ENCODE data around the gene DNAH6. TPM values are rescaled to one million over a fixed set of nuclear protein-coding genes. Genes with fewer than 3 reads are reported as not detected.

Gene DNAH6
- total RNA-seq, 1 experiment from 2014 or later = 0.26 TPM

- Histone ChIP-seq H2AFZ (ENCODE audit: low read length) (no peak overlapping the region), H3K23ac (ENCODE audit: insufficient read length, low read depth, low read length) (no peak overlapping the region), H2BK15ac (ENCODE audit: low read depth, low read length) (no peak overlapping the region), H3K4me1 (ENCODE audit: insufficient read depth, low read length) (no peaks in the 10 kb centered on the region), H3K9ac (ENCODE audit: extremely low read depth, insufficient read length, low read length) (no peak overlapping the region), H4K91ac (ENCODE audit: insufficient read length, low read depth, low read length) (no peak overlapping the region), H2BK12ac (ENCODE audit: insufficient read length, low read depth, low read length) (no peak overlapping the region), H2BK120ac (ENCODE audit: low read depth, low read length, poor library complexity, severe bottlenecking) (no peak overlapping the region), H3T11ph (ENCODE audit: low read length) (no peak overlapping the region), H3K9me3 (ENCODE audit: control insufficient read depth, low read depth, low read length) (no peaks in the 10 kb centered on the region), H2BK20ac (ENCODE audit: low read depth, low read length, poor library complexity, severe bottlenecking) (no peak overlapping the region), H3K27me3 (ENCODE audit: insufficient read depth, low read length) (no peaks in the 10 kb centered on the region), H4K5ac (ENCODE audit: insufficient read length, low read depth, low read length) (no peak overlapping the region), H3K79me2 (ENCODE audit: insufficient read depth, low read length) (no peaks in the 10 kb centered on the region), H3K23me2 (ENCODE audit: insufficient read length, low read depth, low read length, poor library complexity, severe bottlenecking) (no peaks in the 10 kb centered on the region), H3K18ac (ENCODE audit: insufficient read length, low read depth, low read length) (no peak overlapping the region), H3K79me1 (ENCODE audit: insufficient read depth, low read depth, low read length, poor library complexity, severe bottlenecking) (no peaks in the 10 kb centered on the region), H3K56ac (ENCODE audit: insufficient read length, low read depth, low read length) (no peak overlapping the region), H2BK5ac (ENCODE audit: insufficient read length, low read length) (no peak overlapping the region), H2AK5ac (ENCODE audit: insufficient read length, low read length) (no peak overlapping the region), H4K20me1 (ENCODE audit: control insufficient read depth, insufficient read depth, insufficient read length) (no peaks in the 10 kb centered on the region), H3K27ac (ENCODE audit: insufficient read length, low read depth, low read length) (no peak overlapping the region), H3K14ac (ENCODE audit: insufficient read depth, low read length) (no peak overlapping the region), H3K4me2 (ENCODE audit: insufficient read depth, insufficient read length, low read length) (no peak overlapping the region), H3K4ac (ENCODE audit: low read depth, low read length) (no peak overlapping the region), H4K8ac (replicated peaks; ENCODE audit: insufficient read length, low read depth, low read length) (no peak overlapping the region)
- no peak for DNase-seq
- TF ChIP-seq, protein P1, sequence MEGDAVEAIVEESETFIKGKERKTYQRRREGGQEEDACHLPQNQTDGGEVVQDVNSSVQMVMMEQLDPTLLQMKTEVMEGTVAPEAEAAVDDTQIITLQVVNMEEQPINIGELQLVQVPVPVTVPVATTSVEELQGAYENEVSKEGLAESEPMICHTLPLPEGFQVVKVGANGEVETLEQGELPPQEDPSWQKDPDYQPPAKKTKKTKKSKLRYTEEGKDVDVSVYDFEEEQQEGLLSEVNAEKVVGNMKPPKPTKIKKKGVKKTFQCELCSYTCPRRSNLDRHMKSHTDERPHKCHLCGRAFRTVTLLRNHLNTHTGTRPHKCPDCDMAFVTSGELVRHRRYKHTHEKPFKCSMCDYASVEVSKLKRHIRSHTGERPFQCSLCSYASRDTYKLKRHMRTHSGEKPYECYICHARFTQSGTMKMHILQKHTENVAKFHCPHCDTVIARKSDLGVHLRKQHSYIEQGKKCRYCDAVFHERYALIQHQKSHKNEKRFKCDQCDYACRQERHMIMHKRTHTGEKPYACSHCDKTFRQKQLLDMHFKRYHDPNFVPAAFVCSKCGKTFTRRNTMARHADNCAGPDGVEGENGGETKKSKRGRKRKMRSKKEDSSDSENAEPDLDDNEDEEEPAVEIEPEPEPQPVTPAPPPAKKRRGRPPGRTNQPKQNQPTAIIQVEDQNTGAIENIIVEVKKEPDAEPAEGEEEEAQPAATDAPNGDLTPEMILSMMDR (conservative IDR thresholded peaks at IDR 0.05) = no peak
- H3K4me1 Mint-ChIP-seq = no peaks in the 10 kb centered on the region
- H3K27me3 Mint-ChIP-seq (ENCODE audit: low read depth) = peaks cover 4% of the 10 kb centered on the region; the same call in 1 of the 2 replicates
- no peak overlapping the region for H3K4me3 Mint-ChIP-seq
- no peak overlapping the region; a peak in 1 of 7 replicates for H3K27ac Mint-ChIP-seq
- WGBS (ENCODE audit: extremely low coverage, insufficient read length, low lambda C conversion rate) = no CpG with 5 or more reads among the region's 3 CpGs
- H3K36me3 Mint-ChIP-seq (ENCODE audit: insufficient read depth in 1 of 3, low read depth in 3 of 3) = peaks cover 0 to 3% (median 0%) of the 10 kb centered on the region in 3 experiments; a peak in 1 of 7 replicates
- no peaks in the 10 kb centered on the region for H3K9me3 Mint-ChIP-seq
These were observed 28.9 kb upstream of the DNAH6 start for GRCh38 chr2:84487298-84487996.
